Cortex of kidney (tissue), 1 donor: ENCODE results near the gene CES2.

ENCODE experiments used
- DNase-seq: peaks from one replicate; lab custom pipeline; 2025; lab: John Stamatoyannopoulos, UW

Gene CES2

GRCh38 chr16:66902648-66903543 lies 32.4 kb upstream of the CES2 start:
- DNase-seq = no peak

- no peak for DNase-seq
Observed at GRCh38 chr16:66903544-66904427, 31.5 kb upstream of the CES2 start.

- DNase-seq = no peak
Observed at GRCh38 chr16:66904428-66904845, 30.9 kb upstream of the CES2 start.

GRCh38 chr16:66904846-66905632 lies 30.3 kb upstream of the CES2 start:
- no peak for DNase-seq

GRCh38 chr16:66905633-66906539 lies 29.4 kb upstream of the CES2 start:
- no peak for DNase-seq

- DNase-seq = no peak
Observed at GRCh38 chr16:66906916-66907836, 28.1 kb upstream of the CES2 start.

- DNase-seq = no peak
Observed at GRCh38 chr16:66908116-66908515, 27.2 kb upstream of the CES2 start.

GRCh38 chr16:66908762-66909559 lies 26.4 kb upstream of the CES2 start:
- no peak for DNase-seq

- no peak for DNase-seq
Observed at GRCh38 chr16:66910175-66910940, 25.0 kb upstream of the CES2 start.

- no peak for DNase-seq
Observed at GRCh38 chr16:66911112-66911511, 24.2 kb upstream of the CES2 start.

GRCh38 chr16:66911801-66912200 lies 23.5 kb upstream of the CES2 start:
- DNase-seq = no peak

- DNase-seq = no peak
Observed at GRCh38 chr16:66913081-66913480, 22.2 kb upstream of the CES2 start.

GRCh38 chr16:66913711-66914110 lies 21.6 kb upstream of the CES2 start:
- DNase-seq = no peak

- no peak for DNase-seq
Observed at GRCh38 chr16:66914541-66914940, 20.8 kb upstream of the CES2 start.

GRCh38 chr16:66915041-66915440 lies 20.3 kb upstream of the CES2 start:
- DNase-seq = no peak

- no peak for DNase-seq
Observed at GRCh38 chr16:66916518-66916917, 18.8 kb upstream of the CES2 start.

GRCh38 chr16:66917741-66918140 lies 17.6 kb upstream of the CES2 start:
- no peak for DNase-seq

GRCh38 chr16:66918355-66918754 lies 17.0 kb upstream of the CES2 start:
- DNase-seq = no peak
